Astrocyte (in vitro differentiated cells and primary cell): ENCODE results near the gene SLC17A1. TPM values are rescaled to one million over a fixed set of nuclear protein-coding genes. Genes with fewer than 3 reads are reported as not detected.

Experiments used
- DNase-seq: peaks from one replicate; pipeline ENCODE4 v3.0.0-alpha.2; 2010; ENCODE audit warnings: low read depth
- FAIRE-seq: peaks from 2 replicates; lab custom pipeline; 2011; peaks lifted over from hg19 to GRCh38; lab: Jason Lieb, UNC
- H2AFZ ChIP-seq: 2 replicates; pipeline ENCODE4 v1.6.0; 2012; ENCODE audit warnings: low read depth, low read length, inconsistent platforms
- H3K27ac ChIP-seq: 2 replicates; pipeline ENCODE4 v1.5.1; 2011; ENCODE audit warnings: low read depth, low read length, inconsistent platforms
- H3K27me3 ChIP-seq: 2 replicates; pipeline ENCODE4 v1.6.0; 2011; ENCODE audit warnings: low read length, inconsistent platforms; ENCODE audit not compliant: insufficient read depth
- H3K36me3 ChIP-seq: 2 replicates; pipeline ENCODE4 v1.5.1; 2011; ENCODE audit warnings: low read length, inconsistent platforms; ENCODE audit not compliant: insufficient read depth
- H3K4me1 ChIP-seq: 2 replicates; pipeline ENCODE4 v1.5.1; 2011; ENCODE audit warnings: low read length, inconsistent platforms; ENCODE audit not compliant: insufficient read depth
- H3K4me2 ChIP-seq: 2 replicates; pipeline ENCODE4 v1.6.0; 2012; ENCODE audit warnings: low read length, inconsistent platforms
- H3K4me3 ChIP-seq: 2 replicates; pipeline ENCODE4 v1.5.1; 2011; ENCODE audit warnings: low read depth, mild to moderate bottlenecking, low read length, inconsistent platforms; ENCODE audit not compliant: insufficient read depth
- H3K79me2 ChIP-seq: 2 replicates; pipeline ENCODE4 v1.6.0; 2012; ENCODE audit warnings: mild to moderate bottlenecking, low read length, inconsistent platforms; ENCODE audit not compliant: insufficient read depth
- H3K9ac ChIP-seq: 2 replicates; pipeline ENCODE4 v1.6.0; 2012; ENCODE audit warnings: mild to moderate bottlenecking, low read length, inconsistent platforms
- H3K9me3 ChIP-seq: 2 replicates; pipeline ENCODE4 v1.5.1; 2012; ENCODE audit warnings: low read depth, mild to moderate bottlenecking, low read length, inconsistent platforms; ENCODE audit not compliant: insufficient read depth
- H4K20me1 ChIP-seq: 2 replicates; pipeline ENCODE4 v1.6.0; 2012; ENCODE audit warnings: low read length, inconsistent platforms; ENCODE audit not compliant: insufficient read depth
- H3K27ac Mint-ChIP-seq: one replicate; pipeline ENCODE4 v1.8.0; 2021; ENCODE audit warnings: mild to moderate bottlenecking, mixed read lengths; ENCODE audit not compliant: unreplicated experiment
- H3K27me3 Mint-ChIP-seq: one replicate; pipeline ENCODE4 v1.8.0; 2021; ENCODE audit warnings: low read depth, mixed read lengths; ENCODE audit not compliant: unreplicated experiment
- H3K36me3 Mint-ChIP-seq: one replicate; pipeline ENCODE4 v1.8.0; 2021; ENCODE audit warnings: low read depth, mixed read lengths; ENCODE audit not compliant: unreplicated experiment
- H3K4me1 Mint-ChIP-seq: one replicate; pipeline ENCODE4 v1.8.0; 2021; ENCODE audit warnings: low read depth, mixed read lengths; ENCODE audit not compliant: unreplicated experiment
- H3K4me3 Mint-ChIP-seq: one replicate; pipeline ENCODE4 v1.8.0; 2021; ENCODE audit warnings: mild to moderate bottlenecking, moderate library complexity, mixed read lengths; ENCODE audit not compliant: unreplicated experiment
- H3K9me3 Mint-ChIP-seq: one replicate; pipeline ENCODE4 v1.8.0; 2021; ENCODE audit warnings: mild to moderate bottlenecking, mixed read lengths; ENCODE audit not compliant: unreplicated experiment
- CTCF ChIP-seq: IDR thresholded peaks from 2 replicates; pipeline ENCODE4 v1.5.1; 2011; ENCODE audit warnings: low read depth, mild to moderate bottlenecking, inconsistent platforms, low read length, moderate library complexity; ENCODE audit not compliant: insufficient read depth
- EZH2 ChIP-seq: IDR thresholded peaks from 2 replicates; pipeline ENCODE4 v1.6.1; 2012; ENCODE audit warnings: mild to moderate bottlenecking, low read length, inconsistent platforms; ENCODE audit not compliant: insufficient read depth
- total RNA-seq: library from RNA; stranded (reverse); gene quantifications from 2 replicates; pipeline ENCODE4 v1.2.1, GENCODE V29; 2021

SLC17A1 gene
- total RNA-seq, 1 donor from 2014 or later = not detected

DNA sequence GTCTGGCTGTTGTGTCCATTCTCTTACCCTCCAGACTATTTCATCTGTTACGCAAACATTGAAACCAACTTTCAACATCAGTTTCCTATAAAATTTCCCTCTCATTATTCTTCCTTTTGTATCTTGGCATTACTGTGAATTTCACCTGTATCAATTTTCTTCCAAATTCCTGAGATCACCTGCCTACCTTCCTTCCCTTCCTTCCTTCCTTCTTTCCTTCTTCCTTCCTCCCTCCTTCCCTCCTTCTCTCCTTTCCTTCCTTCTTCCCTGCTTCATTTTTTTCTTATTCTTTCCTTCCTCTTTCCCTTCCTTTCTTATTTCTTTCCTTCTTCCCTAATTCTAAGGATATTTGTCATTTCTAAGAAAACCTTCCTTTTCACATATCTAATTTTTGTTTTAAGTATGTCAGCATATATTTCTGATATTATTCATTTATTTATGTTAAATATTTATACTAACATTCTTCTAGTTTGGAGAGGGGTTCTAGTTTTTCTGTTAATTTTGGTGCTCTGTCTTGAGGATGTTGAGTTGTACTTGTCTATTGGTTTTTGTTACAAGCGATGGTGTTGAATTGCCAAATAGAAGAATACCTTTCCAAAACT lies 47.0 kb upstream of the SLC17A1 start:
- no peaks in the 10 kb centered on the region for H3K27me3 ChIP-seq
- H4K20me1 ChIP-seq = no peaks in the 10 kb centered on the region
- no peaks in the 10 kb centered on the region for H3K79me2 ChIP-seq
- FAIRE-seq (no peak), DNase-seq (no peak)
- H3K9me3 ChIP-seq = peaks cover 4% of the 10 kb centered on the region
- H2AFZ ChIP-seq = no peak overlapping the region
- H3K4me3 ChIP-seq = no peak overlapping the region
- H3K27me3 Mint-ChIP-seq = peaks cover 10% of the 10 kb centered on the region
- TF ChIP-seq EZH2 (no peak), CTCF (no peak)
- peaks cover 7% of the 10 kb centered on the region for H3K4me1 Mint-ChIP-seq
- no peak overlapping the region for H3K4me2 ChIP-seq
- no peaks in the 10 kb centered on the region for H3K4me1 ChIP-seq
- H3K9me3 Mint-ChIP-seq = no peaks in the 10 kb centered on the region
- no peaks in the 10 kb centered on the region for H3K36me3 ChIP-seq
- no peaks in the 10 kb centered on the region for H3K36me3 Mint-ChIP-seq
- no peak overlapping the region for H3K4me3 Mint-ChIP-seq
- no peak overlapping the region for H3K27ac Mint-ChIP-seq
- H3K27ac ChIP-seq = no peak overlapping the region
- H3K9ac ChIP-seq = no peak overlapping the region

- Mint-ChIP-seq H3K36me3 (no peaks in the 10 kb centered on the region), H3K4me3 (no peak overlapping the region), H3K4me1 (peaks cover 1% of the 10 kb centered on the region), H3K9me3 (no peaks in the 10 kb centered on the region), H3K27me3 (peaks cover 10% of the 10 kb centered on the region), H3K27ac (no peak overlapping the region)
- H3K79me2 ChIP-seq = no peaks in the 10 kb centered on the region
- no peak overlapping the region for H3K4me2 ChIP-seq
- H3K4me3 ChIP-seq = no peak overlapping the region
- no peak overlapping the region for H2AFZ ChIP-seq
- H3K27ac ChIP-seq = no peak overlapping the region
- no peak for DNase-seq
- H3K4me1 ChIP-seq = no peaks in the 10 kb centered on the region
- H3K9me3 ChIP-seq = no peaks in the 10 kb centered on the region
- TF ChIP-seq CTCF = no peak
- TF ChIP-seq EZH2 = no peak
- H3K9ac ChIP-seq = no peak overlapping the region
- H3K27me3 ChIP-seq = no peaks in the 10 kb centered on the region
- no peaks in the 10 kb centered on the region for H3K36me3 ChIP-seq
- no peaks in the 10 kb centered on the region for H4K20me1 ChIP-seq
- no peak for FAIRE-seq
These were observed 44.2 kb upstream of the SLC17A1 start for GRCh38 chr6:25875926-25876602.

DNA sequence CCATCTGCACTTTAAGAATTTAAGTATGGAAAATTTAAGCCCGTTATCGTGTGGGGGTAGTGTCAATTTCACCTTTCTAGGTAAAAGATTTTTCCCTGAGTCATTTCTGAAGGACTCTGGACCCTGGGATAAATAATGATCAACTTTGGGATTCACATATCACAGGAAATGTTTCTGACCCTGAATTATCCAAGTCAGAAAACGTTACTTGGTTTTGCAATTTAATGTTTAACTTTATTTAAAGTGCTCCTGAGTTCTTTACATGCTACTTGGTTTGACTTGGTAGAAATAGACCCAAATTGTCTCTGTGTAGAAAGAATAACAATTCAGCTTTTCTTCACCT lies 43.7 kb upstream of the SLC17A1 start:
- no peaks in the 10 kb centered on the region for H3K4me1 ChIP-seq
- no peak overlapping the region for H3K27ac Mint-ChIP-seq
- no peak overlapping the region for H3K4me3 ChIP-seq

More for the DNA sequence above, 43.7 kb upstream of the SLC17A1 start:
- no peak for FAIRE-seq
- Mint-ChIP-seq H3K9me3 (no peaks in the 10 kb centered on the region), H3K36me3 (no peaks in the 10 kb centered on the region), H3K4me3 (no peak overlapping the region), H3K27me3 (peaks cover 10% of the 10 kb centered on the region), H3K4me1 (peaks cover 1% of the 10 kb centered on the region)
- Histone ChIP-seq H3K9ac (no peak overlapping the region), H2AFZ (no peak overlapping the region), H3K27me3 (no peaks in the 10 kb centered on the region), H3K9me3 (no peaks in the 10 kb centered on the region), H3K4me2 (no peak overlapping the region), H4K20me1 (no peaks in the 10 kb centered on the region), H3K79me2 (no peaks in the 10 kb centered on the region), H3K36me3 (no peaks in the 10 kb centered on the region), H3K27ac (no peak overlapping the region)
- DNase-seq = no peak
- no peak for TF ChIP-seq CTCF
- no peak for TF ChIP-seq EZH2
